Thoracic aorta (tissue), 2 donors: ENCODE measurements around the gene PDE4D. TPM values are rescaled to one million over a fixed set of nuclear protein-coding genes. Genes with fewer than 3 reads are reported as not detected.

Source experiments
- ATAC-seq: fragments of 150-250 bp; one replicate; pipeline ENCODE4 v1.8.0; 2017; ENCODE audit warnings: low read depth; ENCODE audit not compliant: insufficient number of reproducible peaks, low FRiP score
- DNase-seq: peaks from one replicate; pipeline ENCODE4 v3.0.0-alpha.2; 2020; ENCODE audit warnings: low spot score
- H3K27ac ChIP-seq, 2 donors: fragments of 200-600 bp; sonication (generic); 1 replicate in 1 of 2; 2 replicates in 1 of 2; pipeline ENCODE4 v1.5.1; 2016; ENCODE audit warnings: mild to moderate bottlenecking in 2 of 2, moderate library complexity in 2 of 2
- H3K27me3 ChIP-seq: fragments of 200-600 bp; sonication (generic); replicated peaks from 2 replicates; pipeline ENCODE4 v1.6.0; 2016; ENCODE audit warnings: mild to moderate bottlenecking; ENCODE audit not compliant: insufficient read depth
- H3K36me3 ChIP-seq: fragments of 200-600 bp; sonication (generic); one replicate; pipeline ENCODE4 v1.5.1; 2016
- H3K4me1 ChIP-seq, 2 donors: fragments of 200-600 bp; sonication (generic); 1 replicate in 1 of 2; 2 replicates in 1 of 2; pipeline versions ENCODE4 v1.5.1 to v1.6.0; 2016; ENCODE audit warnings: low read depth in 2 of 2, mild to moderate bottlenecking in 1 of 2; ENCODE audit not compliant: control insufficient read depth in 1 of 2
- H3K4me3 ChIP-seq: fragments of 200-600 bp; sonication (generic); 2 replicates; pipeline ENCODE4 v1.5.1; 2016; ENCODE audit warnings: mild to moderate bottlenecking
- H3K9me3 ChIP-seq: fragments of 200-600 bp; sonication (generic); 2 replicates; pipeline ENCODE4 v1.5.1; 2016
- total RNA-seq, 2 donors: library from RNA; depleted of rRNA; stranded (reverse); fragments of >200 nt; gene quantifications; one replicate each; pipeline versions ENCODE4 v1.1.0 to v1.2.3, GENCODE V29; 2016
- TF ChIP-seq, protein P1 (sequence below): fragments of 200-600 bp; sonication (generic); IDR thresholded peaks from one replicate; pipeline ENCODE4 v1.5.1; 2019; ENCODE audit warnings: antibody characterized with exemption

The PDE4D gene
- total RNA-seq, 2 donors from 2014 or later, result 34.0 to 85.8 TPM

DNA sequence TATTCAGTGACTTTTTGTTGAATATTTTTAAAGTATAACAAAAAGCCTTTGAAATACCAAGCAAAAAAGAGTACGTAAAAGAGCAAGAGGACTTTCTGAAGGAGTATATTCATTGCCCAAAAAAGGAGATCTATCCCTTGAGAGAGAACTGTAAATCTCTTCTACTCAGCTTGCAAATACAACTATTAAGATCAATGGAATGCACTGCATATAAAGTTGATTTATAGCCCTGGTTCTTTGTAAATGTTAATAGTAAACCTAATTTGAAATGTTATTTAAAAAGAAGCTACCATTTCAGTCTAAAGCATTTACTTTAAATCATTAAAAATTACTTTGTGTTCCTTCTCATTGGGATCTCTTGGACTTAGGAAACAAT lies 168.1 kb downstream of the PDE4D start:
- DNase-seq, result no peak
- Histone ChIP-seq H3K36me3 (no peaks in the 10 kb centered on the region), H3K4me3 (no peak overlapping the region), H3K27me3 (no peaks in the 10 kb centered on the region), H3K9me3 (no peaks in the 10 kb centered on the region), H3K27ac (no peak overlapping the region), H3K4me1 (no peaks in the 10 kb centered on the region)
- TF ChIP-seq, protein P1, sequence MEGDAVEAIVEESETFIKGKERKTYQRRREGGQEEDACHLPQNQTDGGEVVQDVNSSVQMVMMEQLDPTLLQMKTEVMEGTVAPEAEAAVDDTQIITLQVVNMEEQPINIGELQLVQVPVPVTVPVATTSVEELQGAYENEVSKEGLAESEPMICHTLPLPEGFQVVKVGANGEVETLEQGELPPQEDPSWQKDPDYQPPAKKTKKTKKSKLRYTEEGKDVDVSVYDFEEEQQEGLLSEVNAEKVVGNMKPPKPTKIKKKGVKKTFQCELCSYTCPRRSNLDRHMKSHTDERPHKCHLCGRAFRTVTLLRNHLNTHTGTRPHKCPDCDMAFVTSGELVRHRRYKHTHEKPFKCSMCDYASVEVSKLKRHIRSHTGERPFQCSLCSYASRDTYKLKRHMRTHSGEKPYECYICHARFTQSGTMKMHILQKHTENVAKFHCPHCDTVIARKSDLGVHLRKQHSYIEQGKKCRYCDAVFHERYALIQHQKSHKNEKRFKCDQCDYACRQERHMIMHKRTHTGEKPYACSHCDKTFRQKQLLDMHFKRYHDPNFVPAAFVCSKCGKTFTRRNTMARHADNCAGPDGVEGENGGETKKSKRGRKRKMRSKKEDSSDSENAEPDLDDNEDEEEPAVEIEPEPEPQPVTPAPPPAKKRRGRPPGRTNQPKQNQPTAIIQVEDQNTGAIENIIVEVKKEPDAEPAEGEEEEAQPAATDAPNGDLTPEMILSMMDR, result no peak
- no peak for ATAC-seq

DNA sequence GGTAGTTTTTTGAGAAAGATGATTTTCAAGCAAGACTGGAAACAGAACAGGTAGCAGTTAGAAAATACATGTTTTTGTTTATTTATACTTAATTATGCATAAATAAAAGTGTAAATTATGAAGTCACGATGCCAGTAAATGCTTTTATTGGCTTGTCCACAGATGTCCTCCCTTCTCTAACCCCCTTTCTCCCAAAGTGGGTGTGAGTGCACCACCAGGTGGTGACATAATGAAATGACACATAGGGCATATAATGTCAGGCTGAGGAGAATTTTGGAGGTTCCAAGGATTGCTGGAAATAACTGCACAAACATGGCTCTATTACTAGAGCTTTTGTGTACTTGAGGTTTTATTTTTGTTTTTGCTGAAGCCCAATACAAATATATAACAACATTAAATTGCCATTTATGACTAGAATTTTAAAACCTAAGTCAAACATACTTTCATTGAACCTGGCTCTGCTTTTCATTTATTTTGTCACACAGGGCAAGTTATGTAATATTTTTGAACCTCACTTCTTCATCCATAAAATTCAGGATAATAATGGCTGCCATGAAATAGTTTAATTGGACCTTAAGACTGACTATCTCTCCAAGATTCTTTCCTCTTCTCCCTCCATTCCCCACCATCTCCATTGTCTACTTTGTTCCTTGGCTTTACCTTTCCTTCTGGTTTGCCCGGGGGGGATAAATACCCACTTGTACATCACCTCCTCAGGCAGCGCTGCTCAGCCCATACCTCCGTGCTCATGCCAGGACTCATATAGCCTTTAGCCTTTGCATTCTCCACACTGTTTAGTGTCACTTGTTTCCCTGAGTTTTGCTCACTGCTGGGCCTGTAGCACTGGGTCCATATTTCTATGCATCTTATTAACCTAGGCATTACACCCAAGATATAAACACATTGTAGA lies 168.8 kb downstream of the PDE4D start:
- TF ChIP-seq, protein P1, result peak; percentile 18
- Histone ChIP-seq H3K27ac (no peak overlapping the region), H3K4me1 (no peaks in the 10 kb centered on the region), H3K9me3 (no peaks in the 10 kb centered on the region), H3K27me3 (no peaks in the 10 kb centered on the region), H3K36me3 (no peaks in the 10 kb centered on the region), H3K4me3 (no peak overlapping the region)
- ATAC-seq, result no peak
- no peak for DNase-seq

DNA sequence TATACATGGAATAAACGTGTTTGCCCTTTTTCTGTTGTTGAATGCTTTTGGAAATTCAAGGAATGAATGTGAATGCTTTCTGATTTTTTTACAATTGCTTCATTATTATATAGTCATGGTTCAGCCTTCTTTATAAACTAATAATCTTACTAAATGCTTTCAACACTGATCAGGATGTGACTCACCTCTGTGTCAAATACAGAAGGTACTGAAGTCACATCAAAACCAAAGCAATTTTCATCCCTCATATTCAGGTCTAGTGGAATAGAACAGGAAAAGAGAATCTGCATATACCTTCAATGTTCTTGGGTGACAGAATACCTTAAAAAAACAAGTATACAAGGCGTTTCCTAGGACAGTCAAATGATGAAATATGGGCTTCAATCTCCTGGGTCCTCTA lies 170.7 kb downstream of the PDE4D start:
- Histone ChIP-seq H3K4me1 (no peaks in the 10 kb centered on the region), H3K36me3 (no peaks in the 10 kb centered on the region), H3K4me3 (no peak overlapping the region), H3K27me3 (no peaks in the 10 kb centered on the region), H3K9me3 (no peaks in the 10 kb centered on the region), H3K27ac (no peak overlapping the region)
- DNase-seq (no peak), ATAC-seq (no peak)
- TF ChIP-seq, protein P1, result no peak

DNA sequence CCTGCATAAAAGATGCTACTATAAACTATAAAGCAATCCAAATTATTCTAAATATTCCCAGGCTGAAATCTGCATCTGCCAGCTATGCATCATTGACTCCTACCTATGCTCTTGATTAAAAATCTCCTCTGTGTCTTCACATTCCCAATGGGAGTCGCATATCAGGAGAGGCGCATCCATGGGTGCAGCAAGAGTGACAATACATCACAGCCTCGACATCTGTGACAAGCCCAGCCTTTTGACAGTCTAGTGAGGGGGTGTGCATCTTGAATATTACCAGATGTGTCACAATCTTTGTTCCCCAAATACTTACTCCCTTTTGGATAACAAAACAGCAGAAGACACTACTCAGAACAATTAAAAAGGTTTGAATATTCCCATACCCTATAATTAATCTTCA lies 171.8 kb downstream of the PDE4D start:
- DNase-seq, result no peak
- Histone ChIP-seq H3K9me3 (no peaks in the 10 kb centered on the region), H3K27me3 (no peaks in the 10 kb centered on the region), H3K36me3 (no peaks in the 10 kb centered on the region), H3K4me1 (no peaks in the 10 kb centered on the region), H3K4me3 (no peak overlapping the region), H3K27ac (no peak overlapping the region)
- TF ChIP-seq, protein P1, result no peak
- ATAC-seq, result no peak

DNA sequence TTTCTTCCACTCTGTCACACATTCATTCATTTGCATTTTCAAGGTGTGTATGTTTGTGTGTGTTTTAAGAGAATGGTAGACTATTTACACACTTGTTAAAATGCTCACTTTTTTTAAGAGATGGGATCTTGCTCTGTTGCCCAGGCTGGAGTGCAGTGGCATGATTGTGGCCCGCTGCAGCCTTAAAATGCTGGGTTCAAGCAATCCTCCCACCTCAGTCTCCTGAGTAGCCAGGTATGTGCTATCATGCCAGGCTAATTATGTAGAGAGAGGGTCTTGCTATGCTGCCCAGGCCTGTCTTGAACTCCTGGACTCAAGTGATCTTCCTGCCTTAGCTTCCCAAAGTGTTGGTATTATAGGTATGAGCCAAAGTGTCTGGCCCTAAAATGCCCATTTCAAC lies 173.5 kb downstream of the PDE4D start:
- Histone ChIP-seq H3K9me3 (no peaks in the 10 kb centered on the region), H3K36me3 (no peaks in the 10 kb centered on the region), H3K27me3 (no peaks in the 10 kb centered on the region), H3K4me3 (no peak overlapping the region), H3K4me1 (no peaks in the 10 kb centered on the region), H3K27ac (no peak overlapping the region)
- TF ChIP-seq, protein P1, result no peak
- ATAC-seq (no peak), DNase-seq (no peak)
